ENCODE data around the gene ZMYND19. TPM values are rescaled to one million over a fixed set of nuclear protein-coding genes. Genes with fewer than 3 reads are reported as not detected.

The ZMYND19 gene
- total RNA-seq, 1 experiment from 2014 or later: 26.8 TPM

Other genes starting within 250 kb of the ZMYND19 start
- gene EXD3, start 167.3 kb downstream of the ZMYND19 start, total RNA-seq (2014; rRNA removed; shearing (Covaris generic)): 1.4 and 2.8 TPM in 2 replicates
- not detected in 2 replicates for gene NOXA1, start 167.1 kb downstream of the ZMYND19 start, total RNA-seq (2014; rRNA removed; shearing (Covaris generic))
- 0.08 TPM in 1 of 2 replicates, not detected in the other for gene ENTPD8, start 149.2 kb downstream of the ZMYND19 start, total RNA-seq (2014; rRNA removed; shearing (Covaris generic))
- gene NSMF, start 131.2 kb downstream of the ZMYND19 start, total RNA-seq (2014; rRNA removed; shearing (Covaris generic)): 17.1 and 19.1 TPM in 2 replicates
- gene PNPLA7, start 40.1 kb downstream of the ZMYND19 start, total RNA-seq (2014; rRNA removed; shearing (Covaris generic)): 0.14 TPM in 1 of 2 replicates, not detected in the other
- 52.4 and 66.7 TPM in 2 replicates for gene MRPL41, start 38.6 kb downstream of the ZMYND19 start, total RNA-seq (2014; rRNA removed; shearing (Covaris generic))
- 15.3 and 16.1 TPM in 2 replicates for gene DPH7, start 11.6 kb downstream of the ZMYND19 start, total RNA-seq (2014; rRNA removed; shearing (Covaris generic))
- gene ARRDC1, start 15.2 kb upstream of the ZMYND19 start, total RNA-seq (2014; rRNA removed; shearing (Covaris generic)): 11.6 and 26.5 TPM in 2 replicates
- gene EHMT1, start 28.5 kb upstream of the ZMYND19 start, total RNA-seq (2014; rRNA removed; shearing (Covaris generic)): 18.6 and 19.5 TPM in 2 replicates

Measured in H4 (cell line).